Bronchial epithelial cell (primary cell): ENCODE measurements around the gene TMEM107. TPM values are rescaled to one million over a fixed set of nuclear protein-coding genes. Genes with fewer than 3 reads are reported as not detected.

Source experiments
- DNase-seq: peaks from one replicate; pipeline ENCODE4 v3.0.0-alpha.2; 2010; ENCODE audit warnings: low read depth
- FAIRE-seq: peaks from 2 replicates; lab custom pipeline; 2011; peaks lifted over from hg19 to GRCh38; lab: Jason Lieb, UNC
- H3K27me3 ChIP-seq: 2 replicates; pipeline ENCODE4 v1.5.1; 2011; ENCODE audit warnings: low read length; ENCODE audit not compliant: control insufficient read depth, insufficient read depth
- H3K36me3 ChIP-seq: 2 replicates; pipeline ENCODE4 v1.5.1; 2011; ENCODE audit warnings: low read length; ENCODE audit not compliant: control insufficient read depth, insufficient read depth
- H3K4me3 ChIP-seq: 2 replicates; pipeline ENCODE4 v1.5.1; 2011; ENCODE audit warnings: mild to moderate bottlenecking, low read depth, low read length, control low read depth
- CTCF ChIP-seq: IDR thresholded peaks from 2 replicates; pipeline ENCODE4 v1.5.1; 2011; ENCODE audit warnings: mild to moderate bottlenecking, moderate library complexity, low read length, control low read depth, inconsistent platforms; ENCODE audit not compliant: insufficient read depth, severe bottlenecking
- total RNA-seq: library from RNA; depleted of rRNA; stranded (reverse); fragments of >200 nt; gene quantifications from 2 replicates; pipeline ENCODE4 v1.2.1, GENCODE V29; 2014

Gene TMEM107
- total RNA-seq, 1 donor from 2014 or later: 24.2 TPM

DNA sequence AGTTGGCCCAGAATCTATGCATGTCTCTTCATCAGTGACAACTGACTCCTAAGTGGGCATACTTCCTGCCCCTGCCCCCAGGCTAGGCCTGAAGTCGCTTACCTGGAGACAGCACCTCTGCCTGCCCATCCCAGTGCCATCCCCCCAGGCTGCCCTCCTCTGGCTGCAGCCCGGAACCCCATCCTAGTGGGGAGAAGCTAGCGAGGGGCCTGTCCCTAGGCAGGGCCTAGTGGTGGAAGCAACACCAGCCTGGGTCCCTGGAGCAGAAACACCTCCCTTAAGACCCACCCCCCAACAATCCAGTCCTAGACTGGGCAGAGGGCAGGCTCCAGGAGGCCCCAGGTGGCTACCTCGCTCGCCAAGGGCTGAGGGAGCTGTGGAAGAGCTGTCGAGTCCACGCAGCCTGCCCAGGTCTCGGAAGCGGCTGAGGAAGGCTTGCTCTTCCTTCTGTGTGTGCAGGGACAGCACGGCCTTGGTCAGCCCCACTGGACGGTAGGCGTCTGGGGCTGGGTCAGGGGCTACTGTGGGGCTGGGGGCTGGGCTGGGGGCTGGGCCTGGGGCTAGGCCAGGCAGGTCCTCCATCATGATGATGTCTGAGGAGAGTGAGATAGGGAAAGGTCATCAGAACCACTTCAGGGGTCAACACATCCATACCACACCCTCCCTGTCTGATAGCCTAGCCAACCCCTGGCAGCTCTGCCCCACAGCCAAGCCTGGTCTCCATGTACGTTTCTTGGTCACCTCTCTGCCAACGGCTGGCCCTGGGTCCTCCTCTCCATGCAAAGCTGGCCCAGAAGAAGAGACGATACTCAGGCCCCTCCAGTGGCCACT is 31.6 kb downstream of the TMEM107 start:
- peaks cover 80% of the 10 kb centered on the region for H3K36me3 ChIP-seq
- no peak for FAIRE-seq

DNA sequence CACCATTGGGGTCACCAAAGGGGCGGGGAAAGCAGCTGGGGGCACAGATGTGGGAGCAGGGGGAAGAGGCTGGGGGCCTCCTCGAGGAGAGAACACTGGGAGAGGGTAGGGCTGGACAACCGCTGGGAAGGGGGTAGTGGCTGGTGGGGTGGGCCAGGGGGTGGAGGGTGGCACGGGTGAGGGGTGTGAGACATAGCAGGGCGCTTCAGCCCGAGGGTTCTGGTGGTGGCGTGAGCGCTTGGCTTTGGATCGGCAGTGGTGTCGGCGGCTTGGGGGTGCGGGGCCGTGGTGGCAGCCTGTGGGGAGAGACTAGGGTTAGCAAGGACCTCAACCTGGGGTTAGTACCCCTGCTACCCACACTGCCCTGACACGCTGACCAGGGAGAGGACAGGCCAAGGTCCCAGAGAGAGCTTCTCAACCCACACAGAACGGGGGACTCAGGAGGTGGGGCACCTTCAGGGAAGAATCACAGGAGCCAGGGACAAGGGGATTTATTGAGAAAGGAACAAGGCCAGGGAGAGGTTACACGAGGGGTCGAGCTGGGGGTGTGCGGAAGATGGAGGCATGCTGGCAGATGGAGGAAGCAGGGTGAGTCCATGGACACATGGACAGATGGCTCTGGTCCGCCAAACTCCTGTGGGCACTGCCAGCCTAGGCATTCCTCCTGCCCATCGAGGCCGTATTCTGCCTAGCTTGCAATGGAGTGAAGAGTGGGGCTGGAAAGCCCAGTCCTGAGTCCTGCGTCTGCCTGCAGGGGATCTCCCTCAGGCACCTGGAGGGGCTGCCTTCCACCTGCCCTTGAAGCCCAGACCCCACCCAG is 32.4 kb downstream of the TMEM107 start:
- DNase-seq: no peak
- H3K27me3 ChIP-seq: no peaks in the 10 kb centered on the region
- H3K4me3 ChIP-seq: no peak overlapping the region
- peaks cover 73% of the 10 kb centered on the region for H3K36me3 ChIP-seq
- no peak for TF ChIP-seq CTCF
- FAIRE-seq: no peak

More for the DNA sequence above, 31.6 kb downstream of the TMEM107 start:
- Histone ChIP-seq H3K4me3 (no peak overlapping the region), H3K27me3 (no peaks in the 10 kb centered on the region)
- DNase-seq: no peak
- no peak for TF ChIP-seq CTCF

DNA sequence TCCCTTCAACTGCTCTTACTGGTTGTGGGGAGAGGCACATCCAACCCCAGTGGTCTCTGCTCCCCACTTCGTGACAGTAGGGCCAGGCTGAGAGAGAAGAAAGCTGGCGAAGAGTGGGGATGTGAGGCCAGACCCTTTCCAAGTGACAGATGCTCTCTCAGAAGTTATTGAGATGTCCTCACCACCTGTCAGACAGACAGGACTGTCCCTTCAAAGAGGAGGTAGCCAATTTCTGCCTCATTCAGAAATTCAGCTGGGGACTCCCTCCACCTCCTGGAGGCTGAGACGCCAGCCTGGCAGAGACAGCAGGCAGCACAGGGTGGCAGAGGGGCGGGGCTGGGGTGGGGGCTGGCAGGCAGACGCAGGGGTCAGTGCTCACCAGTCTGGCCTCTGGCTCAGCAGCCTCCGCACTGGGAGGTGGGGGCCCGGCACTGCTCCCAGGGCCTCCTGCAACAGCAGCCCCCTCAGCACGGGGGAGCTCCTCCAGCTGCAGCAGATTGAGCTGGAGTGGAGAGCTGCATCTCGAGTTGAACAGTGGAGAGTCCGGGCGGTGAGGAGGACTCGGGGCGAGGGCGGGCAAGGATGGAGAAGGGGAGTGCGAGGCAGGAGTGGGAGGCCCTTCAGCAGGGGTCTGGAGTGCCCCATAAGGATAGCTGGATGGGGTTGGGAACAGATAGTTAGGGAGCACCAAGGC is 33.1 kb downstream of the TMEM107 start:
- Histone ChIP-seq H3K4me3 (no peak overlapping the region), H3K36me3 (peaks cover 66% of the 10 kb centered on the region), H3K27me3 (no peaks in the 10 kb centered on the region)
- DNase-seq: no peak
- TF ChIP-seq CTCF: no peak
- no peak for FAIRE-seq

GRCh38 chr17:8142158-8142886 is 33.9 kb downstream of the TMEM107 start:
- no peak overlapping the region for H3K4me3 ChIP-seq
- H3K27me3 ChIP-seq: no peaks in the 10 kb centered on the region
- TF ChIP-seq CTCF: no peak
- DNase-seq: no peak
- FAIRE-seq: no peak
- H3K36me3 ChIP-seq: peaks cover 59% of the 10 kb centered on the region

DNA sequence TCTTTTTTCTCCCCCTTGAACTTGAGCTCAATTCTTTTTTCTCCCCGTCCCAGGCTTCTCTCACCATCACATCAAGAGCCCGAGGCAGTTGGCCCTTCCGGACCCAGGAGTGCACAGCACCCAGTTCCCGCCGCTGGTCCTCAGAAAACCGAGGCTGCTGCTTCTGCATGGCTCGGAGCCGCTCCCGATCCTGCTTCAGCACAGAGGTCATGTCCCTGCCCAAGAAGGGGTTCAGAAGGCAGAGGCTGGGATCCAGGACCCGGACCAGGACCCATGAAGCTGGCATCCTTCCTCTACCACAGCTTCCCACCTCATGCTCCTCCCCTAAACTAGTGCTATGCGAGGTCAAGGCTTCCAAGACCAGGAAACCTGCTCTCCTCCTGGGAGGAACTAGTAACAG is 34.4 kb downstream of the TMEM107 start:
- TF ChIP-seq CTCF: no peak
- peaks cover 53% of the 10 kb centered on the region for H3K36me3 ChIP-seq
- H3K27me3 ChIP-seq: no peaks in the 10 kb centered on the region
- DNase-seq: no peak
- no peak overlapping the region for H3K4me3 ChIP-seq
- FAIRE-seq: no peak
